K562 (cell line): ENCODE measurements around the gene SLC4A2. TPM values are rescaled to one million over a fixed set of nuclear protein-coding genes. Genes with fewer than 3 reads are reported as not detected.
A peak's percentile ranks its signal among the peaks of the same experiment; 100 is the strongest.

ENCODE experiments used
- EHMT2 ChIP-seq: fragments of 450-650 bp; IDR thresholded peaks from 2 replicates; pipeline ENCODE4 v1.6.1; 2018; ENCODE audit warnings: antibody characterized with exemption
- MED1 ChIP-seq: sonication (generic); formaldehyde crosslinking; IDR thresholded peaks from 2 replicates; pipeline ENCODE4 v1.8.1; 2023; ENCODE audit warnings: missing genetic modification reagents, borderline replicate concordance
- MYNN ChIP-seq, 2 experiments: sonication (generic); formaldehyde crosslinking in 1 of 2; IDR thresholded peaks; 2 replicates each; pipeline versions ENCODE4 v1.5.0 to v1.6.1; 2016 to 2020; ENCODE audit warnings: antibody characterized with exemption in 1 of 2, missing genetic modification reagents in 1 of 2
- NFATC3 ChIP-seq: fragments of 450-650 bp; IDR thresholded peaks from 2 replicates; pipeline ENCODE4 v1.6.1; 2017; ENCODE audit warnings: mild to moderate bottlenecking
- NFYB ChIP-seq: IDR thresholded peaks from 2 replicates; pipeline ENCODE4 v1.6.1; 2011; ENCODE audit warnings: mild to moderate bottlenecking, moderate library complexity; ENCODE audit not compliant: insufficient read length; ENCODE audit errors: extremely low read depth
- PHB ChIP-seq: fragments of 250-450 bp; sonication (Bioruptor Pico); IDR thresholded peaks from 2 replicates; pipeline ENCODE4 v1.5.0; 2021
- PHF20 ChIP-seq: fragments of 450-650 bp; IDR thresholded peaks from 2 replicates; pipeline ENCODE4 v1.6.1; 2018; ENCODE audit not compliant: partially characterized antibody
- POLR2A ChIP-seq: fragments of 450-650 bp; conservative IDR thresholded peaks from 2 replicates; pipeline ENCODE4 v1.6.1; 2016
- RBM25 ChIP-seq: fragments of 200-400 bp; formaldehyde crosslinking; IDR thresholded peaks from 2 replicates; pipeline ENCODE4 v1.6.1; 2018; ENCODE audit warnings: low read length, low read depth, moderate library complexity; ENCODE audit not compliant: severe bottlenecking
- SETDB1 ChIP-seq: IDR thresholded peaks from one replicate; pipeline ENCODE4 v1.6.1; 2012; ENCODE audit warnings: low read length, control low read depth, inconsistent platforms
- ZBED1 ChIP-seq: IDR thresholded peaks from 2 replicates; pipeline ENCODE4 v1.6.1; 2014
- ZNF124 ChIP-seq: sonication (generic); formaldehyde crosslinking; IDR thresholded peaks from 2 replicates; pipeline ENCODE4 v1.8.1; 2022; ENCODE audit warnings: missing genetic modification reagents
- ZNF668 ChIP-seq: fragments of 250-450 bp; sonication (Bioruptor Pico); IDR thresholded peaks from 2 replicates; pipeline ENCODE4 v1.8.0; 2022; ENCODE audit warnings: mild to moderate bottlenecking, inconsistent platforms
- polyA plus RNA-seq, 8 experiments: library from polyadenylated mRNA; depleted of rRNA in 4 of 8; stranded (reverse) in 5 of 8; unstranded in 3 of 8; fragments of >200 nt; fragmentation: Nextera tagmentation in 2 of 8; fragmentation: Illumina TruSeq in 1 of 8; extraction: Ambion mirVana in 2 of 8; extraction: Trizol in 1 of 8; gene quantifications; 2 replicates each; pipeline versions ENCODE4 v1.2.1 to v1.2.3, GENCODE V29; 2011 to 2014; ENCODE audit warnings: inconsistent platforms in 1 of 8, missing spikeins in 1 of 8
- total RNA-seq, 7 experiments: library from RNA; depleted of rRNA in 6 of 7; stranded (reverse); fragments of >200 nt in 6 of 7; fragmentation: Illumina TruSeq in 2 of 7; extraction: Trizol in 2 of 7; gene quantifications; 2 replicates each; pipeline versions ENCODE4 v1.2.1 to v1.2.3, GENCODE V29; 2011 to 2021; ENCODE audit warnings: low replicate concordance in 1 of 7
- TF ChIP-seq, protein P1 (sequence below): fragments of 250-450 bp; sonication (Bioruptor Pico); IDR thresholded peaks from 2 replicates; pipeline ENCODE4 v1.5.0; 2020; ENCODE audit warnings: mild to moderate bottlenecking
- TF ChIP-seq, protein P2 (sequence below): fragments of 250-450 bp; sonication (Bioruptor Pico); IDR thresholded peaks from 2 replicates; pipeline ENCODE4 v1.4.0; 2020; ENCODE audit warnings: mild to moderate bottlenecking, moderate library complexity, borderline replicate concordance
- TF ChIP-seq, protein P3 (sequence below): sonication (generic); formaldehyde crosslinking; IDR thresholded peaks from 2 replicates; pipeline ENCODE4 v1.8.0; 2022; ENCODE audit warnings: missing genetic modification reagents, mild to moderate bottlenecking, borderline replicate concordance
- TF ChIP-seq, protein P4 (sequence below): fragments of 450-650 bp; formaldehyde crosslinking; IDR thresholded peaks from 2 replicates; pipeline ENCODE4 v1.4.0; 2020; ENCODE audit warnings: mild to moderate bottlenecking
- TF ChIP-seq, protein P5 (sequence below): fragments of 450-650 bp; IDR thresholded peaks from 2 replicates; pipeline ENCODE4 v1.6.1; 2016; ENCODE audit warnings: borderline replicate concordance
- TF ChIP-seq, protein P6 (sequence below): fragments of 450-650 bp; IDR thresholded peaks from 2 replicates; pipeline ENCODE4 v1.6.1; 2017; ENCODE audit warnings: antibody characterized with exemption

The SLC4A2 gene
- total and polyA plus RNA-seq, 9 of the 15 experiments (the other 6 are each of a cell fraction or from before 2014, with no cell fraction given) = 11.4 to 375 (median 130) TPM

DNA sequence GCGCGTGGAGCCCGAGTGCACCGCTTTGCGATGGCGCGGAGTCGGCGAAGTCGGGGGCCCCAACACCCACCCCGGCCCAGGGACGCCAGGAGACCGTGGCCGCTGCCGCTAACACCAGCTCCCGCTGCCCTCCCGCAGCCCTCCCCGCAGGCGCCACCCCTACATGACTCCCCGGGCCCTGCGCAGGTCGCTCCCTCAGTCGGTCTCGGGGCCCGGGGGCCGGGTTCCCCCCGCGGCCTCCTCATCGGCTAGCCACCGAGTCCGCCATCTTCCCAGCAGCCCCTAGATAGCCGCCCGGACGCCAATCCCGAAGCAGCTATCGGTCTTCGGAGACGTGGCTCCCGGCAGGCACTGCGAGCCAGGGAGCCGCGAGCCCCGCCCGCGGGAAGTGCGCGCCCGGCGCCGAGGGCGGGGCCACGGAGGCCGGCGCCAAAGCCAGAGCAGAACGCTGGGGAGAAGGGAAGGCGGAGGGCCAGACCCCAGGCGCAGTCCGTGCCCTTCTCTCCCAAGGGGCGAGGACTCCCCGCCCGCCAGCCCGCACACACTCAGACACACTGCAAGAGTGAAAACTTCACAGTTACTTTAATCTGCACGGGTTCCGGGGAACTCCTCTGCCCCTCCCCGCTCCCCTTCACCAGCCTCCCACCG is 21.3 kb downstream of the SLC4A2 start, which contains the start of gene FASTK (continued):
- TF ChIP-seq PHB (CRISPR knock-in tag) = peak; percentile 85; the same call in 1 of the 2 replicates
- TF ChIP-seq, protein P1, sequence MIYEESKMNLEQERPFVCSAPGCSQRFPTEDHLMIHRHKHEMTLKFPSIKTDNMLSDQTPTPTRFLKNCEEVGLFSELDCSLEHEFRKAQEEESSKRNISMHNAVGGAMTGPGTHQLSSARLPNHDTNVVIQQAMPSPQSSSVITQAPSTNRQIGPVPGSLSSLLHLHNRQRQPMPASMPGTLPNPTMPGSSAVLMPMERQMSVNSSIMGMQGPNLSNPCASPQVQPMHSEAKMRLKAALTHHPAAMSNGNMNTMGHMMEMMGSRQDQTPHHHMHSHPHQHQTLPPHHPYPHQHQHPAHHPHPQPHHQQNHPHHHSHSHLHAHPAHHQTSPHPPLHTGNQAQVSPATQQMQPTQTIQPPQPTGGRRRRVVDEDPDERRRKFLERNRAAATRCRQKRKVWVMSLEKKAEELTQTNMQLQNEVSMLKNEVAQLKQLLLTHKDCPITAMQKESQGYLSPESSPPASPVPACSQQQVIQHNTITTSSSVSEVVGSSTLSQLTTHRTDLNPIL = no peak
- no peak for TF ChIP-seq EHMT2
- TF ChIP-seq NFATC3 = no peak
- peak; percentile 16 for TF ChIP-seq MYNN (IDR thresholded peaks at IDR 0.05)
- no peak for TF ChIP-seq MYNN (CRISPR knock-in tag; IDR thresholded peaks at IDR 0.05)
- TF ChIP-seq, protein P2, sequence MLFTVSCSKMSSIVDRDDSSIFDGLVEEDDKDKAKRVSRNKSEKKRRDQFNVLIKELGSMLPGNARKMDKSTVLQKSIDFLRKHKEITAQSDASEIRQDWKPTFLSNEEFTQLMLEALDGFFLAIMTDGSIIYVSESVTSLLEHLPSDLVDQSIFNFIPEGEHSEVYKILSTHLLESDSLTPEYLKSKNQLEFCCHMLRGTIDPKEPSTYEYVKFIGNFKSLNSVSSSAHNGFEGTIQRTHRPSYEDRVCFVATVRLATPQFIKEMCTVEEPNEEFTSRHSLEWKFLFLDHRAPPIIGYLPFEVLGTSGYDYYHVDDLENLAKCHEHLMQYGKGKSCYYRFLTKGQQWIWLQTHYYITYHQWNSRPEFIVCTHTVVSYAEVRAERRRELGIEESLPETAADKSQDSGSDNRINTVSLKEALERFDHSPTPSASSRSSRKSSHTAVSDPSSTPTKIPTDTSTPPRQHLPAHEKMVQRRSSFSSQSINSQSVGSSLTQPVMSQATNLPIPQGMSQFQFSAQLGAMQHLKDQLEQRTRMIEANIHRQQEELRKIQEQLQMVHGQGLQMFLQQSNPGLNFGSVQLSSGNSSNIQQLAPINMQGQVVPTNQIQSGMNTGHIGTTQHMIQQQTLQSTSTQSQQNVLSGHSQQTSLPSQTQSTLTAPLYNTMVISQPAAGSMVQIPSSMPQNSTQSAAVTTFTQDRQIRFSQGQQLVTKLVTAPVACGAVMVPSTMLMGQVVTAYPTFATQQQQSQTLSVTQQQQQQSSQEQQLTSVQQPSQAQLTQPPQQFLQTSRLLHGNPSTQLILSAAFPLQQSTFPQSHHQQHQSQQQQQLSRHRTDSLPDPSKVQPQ (CRISPR knock-in tag) = no peak
- no peak for TF ChIP-seq MED1 (CRISPR knock-in tag)
- TF ChIP-seq, protein P3, sequence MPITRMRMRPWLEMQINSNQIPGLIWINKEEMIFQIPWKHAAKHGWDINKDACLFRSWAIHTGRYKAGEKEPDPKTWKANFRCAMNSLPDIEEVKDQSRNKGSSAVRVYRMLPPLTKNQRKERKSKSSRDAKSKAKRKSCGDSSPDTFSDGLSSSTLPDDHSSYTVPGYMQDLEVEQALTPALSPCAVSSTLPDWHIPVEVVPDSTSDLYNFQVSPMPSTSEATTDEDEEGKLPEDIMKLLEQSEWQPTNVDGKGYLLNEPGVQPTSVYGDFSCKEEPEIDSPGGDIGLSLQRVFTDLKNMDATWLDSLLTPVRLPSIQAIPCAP (CRISPR knock-in tag) = 0 out of 2 replicates have a peak, but pooled peaks have one; percentile 12
- no peak for TF ChIP-seq NFYB
- TF ChIP-seq POLR2A = peak; percentile 95
- no peak for TF ChIP-seq ZNF668 (CRISPR knock-in tag)
- no peak for TF ChIP-seq ZNF124 (CRISPR knock-in tag)
- TF ChIP-seq RBM25 = no peak
- TF ChIP-seq, protein P4, sequence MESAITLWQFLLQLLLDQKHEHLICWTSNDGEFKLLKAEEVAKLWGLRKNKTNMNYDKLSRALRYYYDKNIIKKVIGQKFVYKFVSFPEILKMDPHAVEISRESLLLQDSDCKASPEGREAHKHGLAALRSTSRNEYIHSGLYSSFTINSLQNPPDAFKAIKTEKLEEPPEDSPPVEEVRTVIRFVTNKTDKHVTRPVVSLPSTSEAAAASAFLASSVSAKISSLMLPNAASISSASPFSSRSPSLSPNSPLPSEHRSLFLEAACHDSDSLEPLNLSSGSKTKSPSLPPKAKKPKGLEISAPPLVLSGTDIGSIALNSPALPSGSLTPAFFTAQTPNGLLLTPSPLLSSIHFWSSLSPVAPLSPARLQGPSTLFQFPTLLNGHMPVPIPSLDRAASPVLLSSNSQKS (CRISPR knock-in tag) = no peak
- TF ChIP-seq, protein P5, sequence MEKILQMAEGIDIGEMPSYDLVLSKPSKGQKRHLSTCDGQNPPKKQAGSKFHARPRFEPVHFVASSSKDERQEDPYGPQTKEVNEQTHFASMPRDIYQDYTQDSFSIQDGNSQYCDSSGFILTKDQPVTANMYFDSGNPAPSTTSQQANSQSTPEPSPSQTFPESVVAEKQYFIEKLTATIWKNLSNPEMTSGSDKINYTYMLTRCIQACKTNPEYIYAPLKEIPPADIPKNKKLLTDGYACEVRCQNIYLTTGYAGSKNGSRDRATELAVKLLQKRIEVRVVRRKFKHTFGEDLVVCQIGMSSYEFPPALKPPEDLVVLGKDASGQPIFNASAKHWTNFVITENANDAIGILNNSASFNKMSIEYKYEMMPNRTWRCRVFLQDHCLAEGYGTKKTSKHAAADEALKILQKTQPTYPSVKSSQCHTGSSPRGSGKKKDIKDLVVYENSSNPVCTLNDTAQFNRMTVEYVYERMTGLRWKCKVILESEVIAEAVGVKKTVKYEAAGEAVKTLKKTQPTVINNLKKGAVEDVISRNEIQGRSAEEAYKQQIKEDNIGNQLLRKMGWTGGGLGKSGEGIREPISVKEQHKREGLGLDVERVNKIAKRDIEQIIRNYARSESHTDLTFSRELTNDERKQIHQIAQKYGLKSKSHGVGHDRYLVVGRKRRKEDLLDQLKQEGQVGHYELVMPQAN = no peak; the same call in 1 of the 2 replicates
- TF ChIP-seq ZBED1 = peak; percentile 60; the same call in 1 of the 2 replicates
- TF ChIP-seq SETDB1 = no peak
- TF ChIP-seq, protein P6, sequence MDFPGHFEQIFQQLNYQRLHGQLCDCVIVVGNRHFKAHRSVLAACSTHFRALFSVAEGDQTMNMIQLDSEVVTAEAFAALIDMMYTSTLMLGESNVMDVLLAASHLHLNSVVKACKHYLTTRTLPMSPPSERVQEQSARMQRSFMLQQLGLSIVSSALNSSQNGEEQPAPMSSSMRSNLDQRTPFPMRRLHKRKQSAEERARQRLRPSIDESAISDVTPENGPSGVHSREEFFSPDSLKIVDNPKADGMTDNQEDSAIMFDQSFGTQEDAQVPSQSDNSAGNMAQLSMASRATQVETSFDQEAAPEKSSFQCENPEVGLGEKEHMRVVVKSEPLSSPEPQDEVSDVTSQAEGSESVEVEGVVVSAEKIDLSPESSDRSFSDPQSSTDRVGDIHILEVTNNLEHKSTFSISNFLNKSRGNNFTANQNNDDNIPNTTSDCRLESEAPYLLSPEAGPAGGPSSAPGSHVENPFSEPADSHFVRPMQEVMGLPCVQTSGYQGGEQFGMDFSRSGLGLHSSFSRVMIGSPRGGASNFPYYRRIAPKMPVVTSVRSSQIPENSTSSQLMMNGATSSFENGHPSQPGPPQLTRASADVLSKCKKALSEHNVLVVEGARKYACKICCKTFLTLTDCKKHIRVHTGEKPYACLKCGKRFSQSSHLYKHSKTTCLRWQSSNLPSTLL = no peak
- peak; percentile 84 for TF ChIP-seq PHF20
